Panc1 (cell line): ENCODE measurements around the gene LOXL4. TPM values are rescaled to one million over a fixed set of nuclear protein-coding genes. Genes with fewer than 3 reads are reported as not detected.

Experiments used
- ATAC-seq: fragments of 200-7000 bp; cut with Tn5 transposase; 2 replicates; pipeline ENCODE4 v1.9.1; 2020; ENCODE audit warnings: mild to moderate bottlenecking, moderate library complexity
- BruUV-seq: library from RNA; stranded (reverse); fragments of 400-500 nt; replicated peaks from 2 replicates; lab custom pipeline; 2021; lab: Mats Ljungman, UMichigan
- CTCF ChIA-PET: fragments of 300-600 bp; sonication (Branson Sonifier 250); formaldehyde crosslinking; loops from one replicate; lab custom pipeline; 2022; ENCODE audit warnings: antibody characterized with exemption; lab: Charles Lee
- POLR2A ChIA-PET: fragments of 300-600 bp; sonication (Branson Sonifier 250); formaldehyde crosslinking; loops from one replicate; lab custom pipeline; 2022; ENCODE audit warnings: antibody characterized with exemption; lab: Charles Lee
- DNase-seq: peaks from one replicate; pipeline ENCODE4 v3.0.0-alpha.2; 2010; ENCODE audit warnings: low read depth, low spot score
- H3K27ac ChIP-seq: 2 replicates; pipeline ENCODE4 v1.5.1; 2011; ENCODE audit warnings: mild to moderate bottlenecking, low read length, inconsistent platforms
- H3K27me3 ChIP-seq: fragments of 200-500 bp; sonication (Bioruptor generic); 2 replicates; pipeline ENCODE4 v1.6.0; 2014; ENCODE audit warnings: low read length, inconsistent platforms; ENCODE audit not compliant: control insufficient read depth, insufficient read depth
- H3K36me3 ChIP-seq: fragments of 200-500 bp; sonication (Bioruptor generic); 2 replicates; pipeline ENCODE4 v1.5.1; 2014; ENCODE audit warnings: inconsistent platforms, mild to moderate bottlenecking, low read length, moderate library complexity; ENCODE audit not compliant: control insufficient read depth, insufficient read depth
- H3K4me1 ChIP-seq: 2 replicates; pipeline ENCODE4 v1.5.1; 2011; ENCODE audit warnings: inconsistent platforms, mild to moderate bottlenecking, low read length, moderate library complexity; ENCODE audit not compliant: control insufficient read depth, insufficient read depth
- H3K4me3 ChIP-seq, 2 experiments: 2 replicates each; pipeline ENCODE4 v1.5.1; 2011 to 2012; ENCODE audit warnings: low read depth in 2 of 2, low read length in 2 of 2, mild to moderate bottlenecking in 2 of 2, inconsistent platforms in 1 of 2, moderate library complexity in 1 of 2
- H3K9me3 ChIP-seq: fragments of 200-500 bp; sonication (Bioruptor generic); 2 replicates; pipeline ENCODE4 v1.5.1; 2014; ENCODE audit warnings: low read depth, mild to moderate bottlenecking, inconsistent platforms, low read length, moderate library complexity; ENCODE audit not compliant: control insufficient read depth, insufficient read depth
- CTCF ChIP-seq: fragments of 450-650 bp; IDR thresholded peaks from 2 replicates; pipeline ENCODE4 v1.5.1; 2017; ENCODE audit warnings: mild to moderate bottlenecking
- POLR2AphosphoS5 ChIP-seq: IDR thresholded peaks from 2 replicates; pipeline ENCODE4 v1.6.1; 2012; ENCODE audit warnings: mild to moderate bottlenecking, low read depth, low read length, moderate library complexity
- REST ChIP-seq, 2 experiments: IDR thresholded peaks; 2 replicates each; pipeline ENCODE4 v1.6.1; 2011 to 2012; ENCODE audit warnings: low read depth in 2 of 2, control low read depth in 1 of 2, low read length in 1 of 2, mild to moderate bottlenecking in 1 of 2, moderate library complexity in 1 of 2; ENCODE audit not compliant: insufficient read depth in 1 of 2
- SIN3A ChIP-seq: IDR thresholded peaks from 2 replicates; pipeline ENCODE4 v1.6.1; 2012; ENCODE audit warnings: low read depth, mild to moderate bottlenecking, low read length, moderate library complexity, borderline replicate concordance; ENCODE audit not compliant: insufficient read depth
- TCF7L2 ChIP-seq: IDR thresholded peaks from 2 replicates; pipeline ENCODE4 v1.6.1; 2011; ENCODE audit warnings: mild to moderate bottlenecking, low read depth, low read length, inconsistent platforms
- in situ Hi-C: cut with HindIII; loops from 2 replicates; pipeline ENCODE4 v1.10.0; 2016; ENCODE audit warnings: low sequenced_read_pairs, low pct_unique_long_range_greater_than_20kb
- intact Hi-C: fragments of 100-400 bp; cut with micrococcal nuclease; formaldehyde crosslinking; loops from one replicate; pipeline ENCODE4 v1.10.0; 2022; ENCODE audit not compliant: unreplicated experiment
- total RNA-seq: library from RNA; stranded (reverse); gene quantifications from one replicate; pipeline ENCODE4 v1.2.1, GENCODE V29; 2021; ENCODE audit not compliant: unreplicated experiment

The LOXL4 gene
- total RNA-seq, 1 experiment from 2014 or later, result 17.7 TPM

GRCh38 chr10:98303569-98303968 is 35.6 kb upstream of the LOXL4 start:
- peaks cover 6% of the 10 kb centered on the region; the same call in 1 of the 2 replicates for H3K27me3 ChIP-seq
- POLR2A ChIA-PET, result no interaction called here
- no peak for ATAC-seq
- CTCF ChIA-PET, result no interaction called here
- H3K9me3 ChIP-seq, result no peaks in the 10 kb centered on the region
- TF ChIP-seq TCF7L2 (no peak), POLR2AphosphoS5 (no peak), CTCF (no peak), SIN3A (no peak), REST (IDR thresholded peaks at IDR 0.05; ENCODE audit: insufficient read depth in 1 of 2, low read depth in 2 of 2, low read length in 1 of 2) (no peak)
- no TSS peak for BruUV-seq
- in situ Hi-C loops (no loop called here), intact Hi-C loops (loop anchor here (10.0 kb wide), 1 partner anchor 389 kb away; no protein-coding TSS in a partner anchor)
- no peak overlapping the region for H3K27ac ChIP-seq
- no peaks in the 10 kb centered on the region for H3K36me3 ChIP-seq
- peaks cover 2% of the 10 kb centered on the region; the same call in 1 of the 2 replicates for H3K4me1 ChIP-seq
- DNase-seq, result no peak
- no peak overlapping the region for H3K4me3 ChIP-seq

GRCh38 chr10:98302741-98303365 is 34.9 kb upstream of the LOXL4 start:
- no peak overlapping the region for H3K27ac ChIP-seq
- no TSS peak for BruUV-seq
- ChIA-PET CTCF (no interaction called here), POLR2A (no interaction called here)
- H3K4me3 ChIP-seq, result no peak overlapping the region
- H3K9me3 ChIP-seq, result no peaks in the 10 kb centered on the region
- H3K36me3 ChIP-seq, result no peaks in the 10 kb centered on the region
- in situ Hi-C loops, result no loop called here
- H3K27me3 ChIP-seq, result peaks cover 8% of the 10 kb centered on the region; the same call in 1 of the 2 replicates
- ATAC-seq, result no peak
- no peak for DNase-seq
- intact Hi-C loops, result loop anchor here (10.0 kb wide), 1 partner anchor 388 kb away; no protein-coding TSS in a partner anchor
- H3K4me1 ChIP-seq, result no peaks in the 10 kb centered on the region
- TF ChIP-seq SIN3A, result no peak
- TF ChIP-seq POLR2AphosphoS5, result no peak
- no peak for TF ChIP-seq REST (IDR thresholded peaks at IDR 0.05; ENCODE audit: insufficient read depth in 1 of 2, low read depth in 2 of 2, low read length in 1 of 2)
- no peak for TF ChIP-seq CTCF
- no peak for TF ChIP-seq TCF7L2
